K562 (cell line): ENCODE data around the gene HSF5. TPM values are rescaled to one million over a fixed set of nuclear protein-coding genes. Genes with fewer than 3 reads are reported as not detected.

ENCODE experiments used
- BACH1 ChIP-seq: fragments of 200-800 bp; sonication (Bioruptor generic); IDR thresholded peaks from 2 replicates; pipeline ENCODE4 v1.6.1; 2016; ENCODE audit warnings: missing genetic modification characterization, missing compliant biosample characterization
- BCL6 ChIP-seq: fragments of 250-450 bp; sonication (Bioruptor Pico); IDR thresholded peaks from 2 replicates; pipeline ENCODE4 v1.4.0; 2020
- FOXM1 ChIP-seq, 2 experiments: fragments of 450-650 bp in 1 of 2; sonication (generic) in 1 of 2; formaldehyde crosslinking in 1 of 2; IDR thresholded peaks; 2 replicates each; pipeline versions ENCODE4 v1.6.1 to v1.9.0; 2017 to 2022; ENCODE audit warnings: low read depth in 2 of 2, mild to moderate bottlenecking in 2 of 2, missing genetic modification reagents in 1 of 2, moderate library complexity in 1 of 2
- MCM5 ChIP-seq: fragments of 450-650 bp; IDR thresholded peaks from 2 replicates; pipeline ENCODE4 v1.6.1; 2016; ENCODE audit warnings: low read depth
- MEF2A ChIP-seq: IDR thresholded peaks from 2 replicates; pipeline ENCODE4 v1.6.1; 2011; ENCODE audit warnings: low read depth, mild to moderate bottlenecking, low read length, moderate library complexity; ENCODE audit not compliant: control insufficient read depth
- POU5F1 ChIP-seq: fragments of 150-350 bp; IDR thresholded peaks from 2 replicates; pipeline ENCODE4 v1.6.1; 2014; ENCODE audit warnings: borderline replicate concordance, low read length, low read depth, mild to moderate bottlenecking; ENCODE audit not compliant: partially characterized antibody
- RCOR1 ChIP-seq, 2 experiments: IDR thresholded peaks; 2 replicates each; pipeline ENCODE4 v1.6.1; 2012; ENCODE audit warnings: low read depth in 2 of 2, low read length in 2 of 2, borderline replicate concordance in 1 of 2, improper control_type of control experiment in 1 of 2
- YBX1 ChIP-seq: fragments of 450-650 bp; IDR thresholded peaks from 2 replicates; pipeline ENCODE4 v1.7.1; 2016; ENCODE audit warnings: mild to moderate bottlenecking
- ZKSCAN8 ChIP-seq: fragments of 200-800 bp; sonication (Bioruptor generic); IDR thresholded peaks from 2 replicates; pipeline ENCODE4 v1.6.1; 2016; ENCODE audit warnings: missing genetic modification characterization, missing compliant biosample characterization
- polyA plus RNA-seq, 8 experiments: library from polyadenylated mRNA; depleted of rRNA in 4 of 8; stranded (reverse) in 5 of 8; unstranded in 3 of 8; fragments of >200 nt; fragmentation: Nextera tagmentation in 2 of 8; fragmentation: Illumina TruSeq in 1 of 8; extraction: Ambion mirVana in 2 of 8; extraction: Trizol in 1 of 8; gene quantifications; 2 replicates each; pipeline versions ENCODE4 v1.2.1 to v1.2.3, GENCODE V29; 2011 to 2014; ENCODE audit warnings: inconsistent platforms in 1 of 8, missing spikeins in 1 of 8
- total RNA-seq, 7 experiments: library from RNA; depleted of rRNA in 6 of 7; stranded (reverse); fragments of >200 nt in 6 of 7; fragmentation: Illumina TruSeq in 2 of 7; extraction: Trizol in 2 of 7; gene quantifications; 2 replicates each; pipeline versions ENCODE4 v1.2.1 to v1.2.3, GENCODE V29; 2011 to 2021; ENCODE audit warnings: low replicate concordance in 1 of 7
- TF ChIP-seq, protein P1 (sequence below): fragments of 450-650 bp; IDR thresholded peaks from 2 replicates; pipeline ENCODE4 v1.6.1; 2016; ENCODE audit warnings: low read depth
- TF ChIP-seq, protein P2 (sequence below): fragments of 450-650 bp; IDR thresholded peaks from 2 replicates; pipeline ENCODE4 v1.7.1; 2018; ENCODE audit warnings: mild to moderate bottlenecking, low read depth; ENCODE audit not compliant: partially characterized antibody
- TF ChIP-seq, protein P3 (sequence below): fragments of 450-650 bp; IDR thresholded peaks from 2 replicates; pipeline ENCODE4 v1.6.1; 2016; ENCODE audit warnings: low read depth, mild to moderate bottlenecking, moderate library complexity
- TF ChIP-seq, protein P4 (sequence below), 2 experiments: fragments of 450-650 bp in 1 of 2; sonication (generic) in 1 of 2; formaldehyde crosslinking; conservative IDR thresholded peaks; 2 replicates each; pipeline versions ENCODE4 v1.4.0 to v1.8.1; 2020 to 2022; ENCODE audit warnings: mild to moderate bottlenecking in 1 of 2, missing genetic modification reagents in 1 of 2

Gene HSF5
- total and polyA plus RNA-seq, 9 of the 15 experiments (the other 6 are each of a cell fraction or from before 2014, with no cell fraction given) = 0.04 TPM; not detected in 8

DNA sequence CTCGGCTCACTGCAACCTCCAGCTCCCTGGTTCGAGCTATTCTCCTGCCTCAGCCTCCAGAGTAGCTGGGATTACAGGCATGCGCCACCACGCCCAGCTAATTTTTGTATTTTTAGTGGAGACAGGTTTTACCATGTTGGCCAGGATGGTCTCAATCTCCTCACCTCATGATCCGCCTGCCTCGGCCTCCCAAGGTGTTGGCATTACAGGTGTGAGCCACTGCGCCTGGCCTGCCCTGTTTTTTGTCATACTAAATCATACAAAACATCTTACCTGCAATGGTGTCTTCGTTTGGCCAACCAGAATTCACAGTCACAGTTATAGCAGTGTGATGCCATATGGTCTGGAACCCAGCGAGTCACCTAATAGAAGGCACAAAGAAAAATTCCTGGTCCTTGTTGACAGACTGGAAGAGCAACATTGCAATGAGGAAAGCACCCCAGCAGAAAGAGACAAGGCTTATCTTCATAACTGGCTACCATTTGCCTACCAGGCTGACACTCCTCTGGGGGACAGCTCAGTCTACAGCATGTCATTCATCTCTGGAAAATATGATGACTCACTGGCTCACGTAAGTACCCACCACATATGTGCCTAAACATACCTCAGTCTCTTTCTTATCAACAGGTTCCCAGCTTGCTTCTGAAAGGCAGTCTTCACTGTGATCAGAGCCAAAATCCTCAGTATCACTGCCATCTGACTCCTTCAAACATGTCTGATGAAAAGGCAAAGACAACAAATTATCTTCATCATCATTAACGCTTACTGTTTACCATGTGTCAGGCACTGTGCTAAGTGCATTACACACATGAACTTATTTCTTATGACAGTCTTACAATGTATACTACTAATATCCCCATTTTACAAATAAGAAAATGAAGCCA, 4.3 kb upstream of the HSF5 start (continued):
- TF ChIP-seq, protein P1, sequence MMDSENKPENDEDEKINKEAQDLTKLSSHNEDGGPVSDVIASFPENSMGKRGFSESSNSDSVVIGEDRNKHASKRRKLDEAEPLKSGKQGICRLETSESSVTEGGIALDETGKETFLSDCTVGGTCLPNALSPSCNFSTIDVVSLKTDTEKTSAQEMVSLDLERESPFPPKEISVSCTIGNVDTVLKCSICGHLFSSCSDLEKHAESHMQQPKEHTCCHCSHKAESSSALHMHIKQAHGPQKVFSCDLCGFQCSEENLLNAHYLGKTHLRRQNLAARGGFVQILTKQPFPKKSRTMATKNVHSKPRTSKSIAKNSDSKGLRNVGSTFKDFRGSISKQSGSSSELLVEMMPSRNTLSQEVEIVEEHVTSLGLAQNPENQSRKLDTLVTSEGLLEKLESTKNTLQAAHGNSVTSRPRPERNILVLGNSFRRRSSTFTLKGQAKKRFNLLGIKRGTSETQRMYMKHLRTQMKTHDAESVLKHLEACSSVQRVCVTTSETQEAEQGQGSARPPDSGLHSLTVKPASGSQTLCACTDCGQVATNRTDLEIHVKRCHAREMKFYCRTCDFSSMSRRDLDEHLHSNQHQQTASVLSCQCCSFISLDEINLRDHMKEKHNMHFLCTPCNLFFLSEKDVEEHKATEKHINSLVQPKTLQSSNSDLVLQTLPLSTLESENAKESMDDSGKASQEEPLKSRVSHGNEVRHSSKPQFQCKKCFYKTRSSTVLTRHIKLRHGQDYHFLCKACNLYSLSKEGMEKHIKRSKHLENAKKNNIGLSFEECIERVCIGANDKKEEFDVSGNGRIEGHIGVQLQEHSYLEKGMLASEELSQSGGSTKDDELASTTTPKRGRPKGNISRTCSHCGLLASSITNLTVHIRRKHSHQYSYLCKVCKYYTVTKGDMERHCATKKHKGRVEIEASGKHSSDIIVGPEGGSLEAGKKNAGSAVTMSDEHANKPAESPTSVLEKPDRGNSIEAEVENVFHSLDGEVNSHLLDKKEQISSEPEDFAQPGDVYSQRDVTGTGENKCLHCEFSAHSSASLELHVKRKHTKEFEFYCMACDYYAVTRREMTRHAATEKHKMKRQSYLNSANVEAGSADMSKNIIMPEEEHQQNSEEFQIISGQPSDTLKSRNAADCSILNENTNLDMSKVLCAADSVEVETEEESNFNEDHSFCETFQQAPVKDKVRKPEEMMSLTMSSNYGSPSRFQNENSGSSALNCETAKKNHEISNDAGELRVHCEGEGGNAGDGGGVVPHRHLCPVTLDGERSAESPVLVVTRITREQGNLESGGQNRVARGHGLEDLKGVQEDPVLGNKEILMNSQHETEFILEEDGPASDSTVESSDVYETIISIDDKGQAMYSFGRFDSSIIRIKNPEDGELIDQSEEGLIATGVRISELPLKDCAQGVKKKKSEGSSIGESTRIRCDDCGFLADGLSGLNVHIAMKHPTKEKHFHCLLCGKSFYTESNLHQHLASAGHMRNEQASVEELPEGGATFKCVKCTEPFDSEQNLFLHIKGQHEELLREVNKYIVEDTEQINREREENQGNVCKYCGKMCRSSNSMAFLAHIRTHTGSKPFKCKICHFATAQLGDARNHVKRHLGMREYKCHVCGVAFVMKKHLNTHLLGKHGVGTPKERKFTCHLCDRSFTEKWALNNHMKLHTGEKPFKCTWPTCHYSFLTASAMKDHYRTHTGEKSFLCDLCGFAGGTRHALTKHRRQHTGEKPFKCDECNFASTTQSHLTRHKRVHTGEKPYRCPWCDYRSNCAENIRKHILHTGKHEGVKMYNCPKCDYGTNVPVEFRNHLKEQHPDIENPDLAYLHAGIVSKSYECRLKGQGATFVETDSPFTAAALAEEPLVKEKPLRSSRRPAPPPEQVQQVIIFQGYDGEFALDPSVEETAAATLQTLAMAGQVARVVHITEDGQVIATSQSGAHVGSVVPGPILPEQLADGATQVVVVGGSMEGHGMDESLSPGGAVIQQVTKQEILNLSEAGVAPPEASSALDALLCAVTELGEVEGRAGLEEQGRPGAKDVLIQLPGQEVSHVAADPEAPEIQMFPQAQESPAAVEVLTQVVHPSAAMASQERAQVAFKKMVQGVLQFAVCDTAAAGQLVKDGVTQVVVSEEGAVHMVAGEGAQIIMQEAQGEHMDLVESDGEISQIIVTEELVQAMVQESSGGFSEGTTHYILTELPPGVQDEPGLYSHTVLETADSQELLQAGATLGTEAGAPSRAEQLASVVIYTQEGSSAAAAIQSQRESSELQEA = no peak
- TF ChIP-seq MCM5 (no peak), RCOR1 (IDR thresholded peaks at IDR 0.05; ENCODE audit: borderline replicate concordance in 1 of 2, low read depth in 2 of 2, low read length in 2 of 2) (peak; percentile 88 to 95), FOXM1 (IDR thresholded peaks at IDR 0.05; ENCODE audit: low read depth) (peak; percentile 85), FOXM1 (CRISPR knock-in tag; IDR thresholded peaks at IDR 0.05; ENCODE audit: low read depth) (no peak), BACH1 (peak; percentile 88; the same call in 1 of the 2 replicates), MEF2A (0 out of 2 replicates have a peak, but pooled peaks have one; percentile 4), POU5F1 (no peak), ZKSCAN8 (peak; percentile 98), BCL6 (no peak), YBX1 (no peak)
- TF ChIP-seq, protein P2, sequence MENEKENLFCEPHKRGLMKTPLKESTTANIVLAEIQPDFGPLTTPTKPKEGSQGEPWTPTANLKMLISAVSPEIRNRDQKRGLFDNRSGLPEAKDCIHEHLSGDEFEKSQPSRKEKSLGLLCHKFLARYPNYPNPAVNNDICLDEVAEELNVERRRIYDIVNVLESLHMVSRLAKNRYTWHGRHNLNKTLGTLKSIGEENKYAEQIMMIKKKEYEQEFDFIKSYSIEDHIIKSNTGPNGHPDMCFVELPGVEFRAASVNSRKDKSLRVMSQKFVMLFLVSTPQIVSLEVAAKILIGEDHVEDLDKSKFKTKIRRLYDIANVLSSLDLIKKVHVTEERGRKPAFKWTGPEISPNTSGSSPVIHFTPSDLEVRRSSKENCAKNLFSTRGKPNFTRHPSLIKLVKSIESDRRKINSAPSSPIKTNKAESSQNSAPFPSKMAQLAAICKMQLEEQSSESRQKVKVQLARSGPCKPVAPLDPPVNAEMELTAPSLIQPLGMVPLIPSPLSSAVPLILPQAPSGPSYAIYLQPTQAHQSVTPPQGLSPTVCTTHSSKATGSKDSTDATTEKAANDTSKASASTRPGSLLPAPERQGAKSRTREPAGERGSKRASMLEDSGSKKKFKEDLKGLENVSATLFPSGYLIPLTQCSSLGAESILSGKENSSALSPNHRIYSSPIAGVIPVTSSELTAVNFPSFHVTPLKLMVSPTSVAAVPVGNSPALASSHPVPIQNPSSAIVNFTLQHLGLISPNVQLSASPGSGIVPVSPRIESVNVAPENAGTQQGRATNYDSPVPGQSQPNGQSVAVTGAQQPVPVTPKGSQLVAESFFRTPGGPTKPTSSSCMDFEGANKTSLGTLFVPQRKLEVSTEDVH = no peak
- TF ChIP-seq, protein P3, sequence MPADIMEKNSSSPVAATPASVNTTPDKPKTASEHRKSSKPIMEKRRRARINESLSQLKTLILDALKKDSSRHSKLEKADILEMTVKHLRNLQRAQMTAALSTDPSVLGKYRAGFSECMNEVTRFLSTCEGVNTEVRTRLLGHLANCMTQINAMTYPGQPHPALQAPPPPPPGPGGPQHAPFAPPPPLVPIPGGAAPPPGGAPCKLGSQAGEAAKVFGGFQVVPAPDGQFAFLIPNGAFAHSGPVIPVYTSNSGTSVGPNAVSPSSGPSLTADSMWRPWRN = peak; percentile 73; the same call in 1 of the 2 replicates
- TF ChIP-seq, protein P4, sequence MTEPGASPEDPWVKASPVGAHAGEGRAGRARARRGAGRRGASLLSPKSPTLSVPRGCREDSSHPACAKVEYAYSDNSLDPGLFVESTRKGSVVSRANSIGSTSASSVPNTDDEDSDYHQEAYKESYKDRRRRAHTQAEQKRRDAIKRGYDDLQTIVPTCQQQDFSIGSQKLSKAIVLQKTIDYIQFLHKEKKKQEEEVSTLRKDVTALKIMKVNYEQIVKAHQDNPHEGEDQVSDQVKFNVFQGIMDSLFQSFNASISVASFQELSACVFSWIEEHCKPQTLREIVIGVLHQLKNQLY (CRISPR knock-in tag; conservative IDR thresholded peaks at IDR 0.05) = no peak
